Astrocyte of the cerebellum (primary cell): ENCODE data around the gene HNRNPA0.

ENCODE experiments used
- DNase-seq: peaks from one replicate; pipeline ENCODE4 v3.0.0-alpha.2; 2011; ENCODE audit warnings: low read depth
- H3K4me3 ChIP-seq: 2 replicates; pipeline ENCODE4 v1.5.1; 2011; ENCODE audit warnings: mild to moderate bottlenecking, low read depth, low read length, moderate library complexity
- CTCF ChIP-seq: IDR thresholded peaks from 2 replicates; pipeline ENCODE4 v1.5.1; 2012; ENCODE audit warnings: low read length, low read depth, moderate library complexity, mild to moderate bottlenecking; ENCODE audit errors: missing control alignments
- in situ Hi-C: cut with HindIII; loops from 2 replicates; pipeline ENCODE4 v1.10.0; 2017; ENCODE audit warnings: low sequenced_read_pairs

The HNRNPA0 gene

GRCh38 chr5:137743031-137743640 lies 11.0 kb downstream of the HNRNPA0 start:
- in situ Hi-C loops: no loop called here
- peak; percentile 70 for DNase-seq
- TF ChIP-seq CTCF: peak; percentile 69
- H3K4me3 ChIP-seq: no peak overlapping the region

- no peak for DNase-seq
- no peak for TF ChIP-seq CTCF
- H3K4me3 ChIP-seq: no peak overlapping the region
- in situ Hi-C loops: no loop called here
Measured at GRCh38 chr5:137741718-137742117, 12.4 kb downstream of the HNRNPA0 start.

GRCh38 chr5:137739737-137740136 lies 14.4 kb downstream of the HNRNPA0 start:
- no peak for TF ChIP-seq CTCF
- no peak overlapping the region for H3K4me3 ChIP-seq
- DNase-seq: no peak
- in situ Hi-C loops: no loop called here

- no peak for DNase-seq
- H3K4me3 ChIP-seq: no peak overlapping the region
- in situ Hi-C loops: no loop called here
- no peak for TF ChIP-seq CTCF
Measured at GRCh38 chr5:137738947-137739346, 15.2 kb downstream of the HNRNPA0 start.

- no peak for DNase-seq
- no peak overlapping the region for H3K4me3 ChIP-seq
- in situ Hi-C loops: no loop called here
- no peak for TF ChIP-seq CTCF
Measured at GRCh38 chr5:137737349-137738131, 16.6 kb downstream of the HNRNPA0 start.

GRCh38 chr5:137736496-137736895 lies 17.7 kb downstream of the HNRNPA0 start:
- in situ Hi-C loops: no loop called here
- H3K4me3 ChIP-seq: no peak overlapping the region
- DNase-seq: no peak
- TF ChIP-seq CTCF: no peak
